GM10847 (cell line): ENCODE results near the gene GPR132.

ENCODE experiments used
- POLR2A ChIP-seq: IDR thresholded peaks from 2 replicates; pipeline ENCODE4 v1.6.1; 2011; ENCODE audit not compliant: insufficient read length; ENCODE audit errors: extremely low read depth

GPR132 gene

GRCh38 chr14:105011312-105011990, 53.8 kb downstream of the GPR132 start:
- TF ChIP-seq POLR2A, result no peak

- TF ChIP-seq POLR2A, result no peak
These were observed 54.3 kb downstream of the GPR132 start for GRCh38 chr14:105010891-105011291.

DNA sequence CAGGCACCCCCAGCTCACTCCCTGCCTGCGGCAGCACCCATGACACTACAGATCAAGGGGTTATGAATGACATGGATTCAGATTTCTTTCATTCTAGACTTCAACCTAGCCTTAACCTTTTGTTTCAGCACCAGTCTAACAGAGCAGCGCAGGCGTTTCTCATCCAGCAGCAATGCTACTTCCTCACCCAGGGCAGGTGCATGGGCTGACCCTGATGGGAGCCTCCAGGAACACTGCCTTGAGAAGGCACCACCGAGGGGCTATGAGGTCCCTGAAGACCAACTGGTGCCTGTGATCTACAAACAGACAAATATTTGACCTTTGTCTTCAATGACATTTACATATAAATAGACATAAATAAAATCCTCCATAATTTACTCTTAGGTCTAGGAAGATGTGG, 55.1 kb downstream of the GPR132 start:
- TF ChIP-seq POLR2A, result no peak

GRCh38 chr14:105007593-105008264, 57.5 kb downstream of the GPR132 start:
- no peak for TF ChIP-seq POLR2A

DNA sequence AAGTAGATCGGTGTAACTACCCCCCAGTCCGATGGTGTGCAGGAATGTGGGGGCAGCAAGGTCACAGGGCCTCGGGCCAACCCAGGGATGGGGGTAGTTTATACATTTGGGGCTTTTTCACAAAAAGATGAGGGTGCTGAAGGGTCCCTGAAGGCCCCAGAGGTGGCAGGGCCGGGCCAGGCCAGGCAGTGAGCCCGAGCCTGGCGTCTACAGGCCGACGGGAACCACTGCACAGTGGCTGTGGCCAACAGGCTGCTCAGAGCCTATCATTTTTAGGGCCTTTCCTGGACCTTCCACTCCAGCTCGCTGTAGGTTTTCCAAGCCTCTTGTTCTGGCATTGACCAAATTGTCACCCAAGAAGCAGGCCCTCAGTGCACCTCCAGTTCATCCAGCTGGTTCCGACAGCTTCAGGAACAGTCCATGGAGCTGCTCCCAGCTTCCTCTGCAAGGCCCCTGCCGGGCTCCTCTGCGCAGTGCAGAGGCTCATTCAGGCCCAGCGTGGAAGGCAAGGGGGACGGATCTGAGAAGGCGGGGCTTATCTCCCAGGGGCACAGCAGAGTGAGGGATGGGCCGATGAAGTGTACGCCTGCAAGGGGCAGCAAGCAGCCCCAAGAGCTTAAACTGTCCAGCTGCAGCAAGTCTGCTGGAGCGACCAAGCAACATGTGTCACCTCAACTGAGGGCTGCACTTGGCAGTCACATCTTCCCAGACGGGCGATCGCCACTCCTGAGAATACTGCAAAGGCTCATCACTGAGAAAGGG, 58.2 kb downstream of the GPR132 start:
- no peak for TF ChIP-seq POLR2A

GRCh38 chr14:105005929-105006830, 59.0 kb downstream of the GPR132 start:
- TF ChIP-seq POLR2A, result no peak

GRCh38 chr14:105005329-105005928, 59.8 kb downstream of the GPR132 start:
- TF ChIP-seq POLR2A, result no peak
